ENCODE data around the gene BACH2.
"Not testable (repeated sequence)": the region's sequence is repeated elsewhere in the genome, so short reads cannot be mapped to it uniquely, and the experiment has no call there.

BACH2 gene

DNA sequence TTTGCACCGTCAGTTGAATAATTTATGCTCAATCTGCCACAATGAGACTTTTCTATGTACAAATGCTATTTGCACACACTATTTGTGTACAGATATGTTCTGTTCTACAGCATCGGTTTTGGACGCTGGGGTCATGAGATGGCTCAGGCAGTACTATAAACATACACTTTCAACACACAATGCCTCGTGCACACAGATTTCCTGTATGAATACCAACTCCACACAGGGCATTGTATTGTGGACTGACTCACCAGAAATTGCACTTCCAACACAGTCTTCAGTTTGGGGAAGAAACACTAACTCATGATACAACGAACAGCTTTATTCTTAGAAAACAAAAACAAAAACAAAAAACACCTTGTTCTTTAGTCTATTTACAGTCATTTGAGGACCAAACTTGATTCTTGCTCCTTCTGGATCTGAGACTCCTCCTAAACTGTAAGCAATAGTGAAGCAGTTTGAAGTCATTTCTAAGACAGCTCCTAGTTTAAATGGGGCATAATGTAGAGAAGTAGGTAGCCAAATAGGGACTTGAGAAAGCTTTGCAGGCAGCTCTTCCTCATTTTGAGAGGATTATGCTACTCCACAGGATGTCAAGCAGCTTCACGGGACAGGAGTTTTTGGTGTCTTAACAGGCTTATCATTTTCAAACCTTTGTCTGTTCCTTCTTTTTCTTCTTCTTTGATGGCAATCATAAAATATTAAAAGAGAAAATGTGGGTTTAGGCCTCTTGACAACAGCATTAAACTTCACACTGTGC lies 368.7 kb downstream of the BACH2 start:
- DNase-seq, result no peak

DNA sequence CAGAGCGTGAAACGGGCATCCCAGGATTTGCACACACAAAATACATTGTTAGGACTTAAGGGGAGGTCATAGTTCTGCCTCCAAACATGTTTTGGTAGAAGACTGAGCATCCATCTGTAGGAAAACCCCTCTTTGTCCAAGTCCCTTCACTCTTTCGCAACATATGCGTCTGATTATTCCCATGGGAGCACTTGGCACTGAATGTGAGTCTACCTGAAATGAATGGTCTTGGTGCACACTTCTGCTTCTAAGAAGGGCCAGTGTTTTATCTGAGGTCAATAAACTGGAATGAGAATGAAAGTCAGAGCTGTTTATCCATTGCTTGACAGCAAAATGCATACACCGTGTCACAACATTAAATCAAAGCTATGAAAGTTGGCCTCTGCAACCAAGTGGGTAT lies 369.4 kb downstream of the BACH2 start:
- no peak for DNase-seq

DNA sequence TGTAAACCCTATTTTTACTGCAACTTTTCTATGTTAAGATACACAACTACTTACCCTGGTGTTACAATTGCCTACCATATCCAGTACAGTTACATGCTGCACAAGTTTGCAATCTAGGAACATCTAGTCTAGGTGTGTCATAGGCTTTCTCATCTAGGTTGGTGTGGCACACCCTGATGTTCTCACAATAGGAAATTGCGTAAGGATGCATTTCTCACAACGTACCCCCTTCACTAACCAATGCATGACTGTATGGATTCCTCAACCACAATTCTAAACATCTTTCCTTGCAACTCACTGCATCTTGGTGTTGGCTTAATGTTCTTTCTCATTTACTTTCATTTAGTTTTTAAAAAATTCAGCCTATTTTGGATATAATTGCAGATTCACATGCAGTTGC lies 370.8 kb downstream of the BACH2 start:
- DNase-seq, result no peak

DNA sequence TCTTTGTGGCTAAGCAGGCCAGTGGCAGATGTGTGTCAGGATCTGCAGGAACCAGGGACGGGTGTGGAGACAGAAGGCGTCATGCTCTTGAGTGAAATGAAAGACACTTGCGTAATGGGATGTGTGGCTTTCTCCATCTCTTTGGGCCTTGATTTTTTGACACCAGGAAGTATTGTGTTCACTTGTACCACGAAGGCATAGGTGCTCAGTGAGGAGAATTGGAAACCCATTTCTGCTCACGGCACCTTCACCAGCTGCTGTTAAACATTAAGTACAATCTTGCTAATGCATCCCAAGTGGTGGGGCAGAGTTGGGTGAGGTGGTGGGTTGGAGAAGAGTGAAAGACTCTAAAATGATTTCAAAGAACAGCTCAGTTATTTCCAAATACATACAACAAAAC lies 372.4 kb downstream of the BACH2 start:
- no peak for DNase-seq

DNA sequence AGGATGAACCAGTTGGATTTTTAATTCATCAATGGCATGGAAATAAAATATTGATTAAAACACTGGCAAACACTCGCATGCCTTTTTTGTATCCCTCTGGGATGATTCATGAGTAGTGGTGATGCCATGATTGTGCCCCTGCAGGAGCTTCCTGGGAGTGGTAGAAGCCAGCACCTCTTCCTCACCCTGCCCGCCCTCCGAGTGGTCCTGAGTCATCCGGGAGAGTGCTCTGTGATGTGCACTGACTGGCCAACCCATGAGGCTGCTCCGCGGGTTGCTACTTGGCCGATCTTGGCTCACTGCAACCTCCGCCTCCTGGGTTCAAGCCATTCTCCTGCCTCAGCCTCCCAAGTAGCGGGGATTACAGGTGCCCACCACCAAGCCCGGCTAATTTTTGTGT lies 375.0 kb downstream of the BACH2 start:
- DNase-seq, result no peak

DNA sequence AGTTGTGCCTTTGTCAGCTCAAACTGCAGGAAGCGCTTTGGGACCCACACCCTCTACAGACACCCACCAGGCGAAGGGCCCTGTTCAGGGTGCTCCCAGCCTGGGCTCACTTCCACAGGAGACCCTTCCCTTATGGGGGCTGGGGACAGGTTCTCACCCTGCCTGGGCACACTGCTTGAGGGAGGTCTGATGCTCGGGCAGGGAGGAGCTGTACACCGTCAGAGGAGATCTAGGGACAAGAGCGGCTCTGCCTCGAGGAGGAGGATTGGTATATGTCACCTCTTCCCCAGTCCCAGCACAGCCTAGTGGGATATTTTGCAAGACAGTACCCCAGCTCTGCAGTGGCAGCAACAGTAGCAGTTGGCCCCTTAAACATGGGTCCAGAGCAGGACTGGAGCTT lies 375.4 kb downstream of the BACH2 start:
- DNase-seq, result no peak

DNA sequence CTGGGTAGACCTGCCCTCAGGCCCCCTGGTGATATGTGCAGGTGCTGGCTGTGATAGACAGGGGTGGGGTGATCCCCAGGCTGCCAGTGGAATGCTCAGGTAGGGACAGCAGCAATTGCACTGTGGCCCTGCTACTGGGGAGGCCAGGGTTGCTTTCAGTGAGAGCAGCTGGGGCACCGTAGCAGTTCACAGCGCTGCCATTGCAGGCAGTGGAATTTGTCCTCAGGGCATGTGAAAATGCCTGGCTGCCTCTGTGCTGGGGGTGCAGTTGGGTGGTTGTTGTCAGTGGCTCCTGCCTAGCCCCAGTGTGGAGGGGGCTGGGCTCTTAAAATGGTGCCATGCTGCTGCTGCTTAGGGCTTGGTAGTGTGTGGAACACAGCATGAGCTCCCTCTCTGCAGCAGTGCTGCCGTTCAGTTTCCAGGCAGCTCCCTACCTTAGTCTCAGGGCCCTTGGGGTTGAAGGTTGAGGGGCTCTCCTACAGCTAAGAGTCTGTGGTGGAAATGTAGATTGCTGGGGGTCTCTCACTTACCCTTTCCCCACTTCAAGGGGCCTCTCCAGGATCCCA lies 378.8 kb downstream of the BACH2 start:
- DNase-seq, result no peak

DNA sequence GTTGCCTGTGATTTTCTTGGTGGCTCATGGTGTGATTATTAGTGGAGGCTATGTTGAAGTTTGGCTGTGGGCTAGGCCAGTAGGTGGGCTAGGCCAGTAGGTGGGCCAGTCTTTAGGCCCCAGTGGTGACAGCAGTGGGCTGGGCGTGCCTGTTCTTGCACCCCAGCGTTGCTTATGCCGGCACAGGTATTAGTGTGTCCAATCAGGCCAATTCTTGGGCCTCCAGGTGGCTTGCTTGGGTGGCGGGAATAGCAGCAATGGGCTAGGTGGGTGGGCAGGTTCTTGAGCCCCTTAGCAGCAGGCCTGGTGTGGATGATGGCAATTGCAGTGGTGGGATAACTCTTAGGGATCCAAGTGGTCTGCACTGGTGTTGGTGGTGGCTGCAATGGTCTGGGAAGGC lies 379.4 kb downstream of the BACH2 start:
- no peak for DNase-seq

DNA sequence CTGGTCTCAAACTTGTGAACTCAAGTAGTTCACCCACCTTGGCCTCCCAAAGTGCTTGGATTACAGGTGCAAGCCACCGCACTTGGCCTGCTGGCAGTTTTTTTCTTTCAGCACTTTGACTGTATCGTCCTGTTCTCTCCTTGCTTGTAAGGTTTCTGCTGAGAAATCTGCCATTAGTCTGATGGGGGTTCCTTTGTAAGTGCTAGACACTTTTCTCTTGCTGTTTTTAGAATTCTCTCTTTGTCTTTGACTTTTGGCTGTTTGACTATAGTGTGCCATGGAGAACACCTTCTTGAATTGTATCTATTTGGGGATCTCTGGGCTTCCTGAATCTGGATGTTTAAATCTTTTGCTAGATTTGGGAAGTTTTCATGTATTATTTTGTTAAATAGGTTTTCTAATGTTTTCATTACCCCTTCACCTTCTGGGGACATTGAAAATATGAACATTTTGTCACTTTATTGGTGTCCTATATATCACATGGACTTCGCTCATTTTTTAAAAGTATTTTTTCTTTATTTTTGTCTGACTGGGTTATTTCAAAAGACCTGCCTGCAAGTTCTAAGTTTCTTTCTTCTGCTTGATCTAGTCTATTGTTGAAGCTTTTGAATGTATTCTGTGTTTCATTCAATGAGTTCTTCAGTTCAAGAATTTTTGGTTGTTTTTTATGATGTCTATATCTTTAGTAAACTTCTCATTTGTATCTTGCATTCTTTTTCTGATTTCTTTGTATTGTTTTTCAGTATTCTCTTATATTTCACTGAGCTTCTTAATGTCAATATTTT lies 380.3 kb downstream of the BACH2 start:
- no peak for DNase-seq

DNA sequence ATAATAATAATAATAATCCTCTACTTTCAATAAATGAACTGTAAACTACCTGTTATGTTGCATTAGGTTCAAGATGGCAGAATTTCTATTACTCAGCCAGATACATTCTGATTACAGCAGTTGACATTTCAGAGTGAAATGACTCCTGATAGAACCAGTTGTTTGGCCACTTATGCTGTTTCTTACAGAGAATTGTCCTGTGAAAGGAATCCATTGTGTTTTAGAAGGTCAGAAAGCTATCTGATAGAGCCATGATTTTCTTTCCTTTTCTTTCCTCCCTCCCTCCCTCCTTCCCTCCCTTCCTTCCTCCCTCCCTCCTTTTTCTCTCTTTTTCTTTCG lies 385.8 kb downstream of the BACH2 start:
- no peak for DNase-seq

DNA sequence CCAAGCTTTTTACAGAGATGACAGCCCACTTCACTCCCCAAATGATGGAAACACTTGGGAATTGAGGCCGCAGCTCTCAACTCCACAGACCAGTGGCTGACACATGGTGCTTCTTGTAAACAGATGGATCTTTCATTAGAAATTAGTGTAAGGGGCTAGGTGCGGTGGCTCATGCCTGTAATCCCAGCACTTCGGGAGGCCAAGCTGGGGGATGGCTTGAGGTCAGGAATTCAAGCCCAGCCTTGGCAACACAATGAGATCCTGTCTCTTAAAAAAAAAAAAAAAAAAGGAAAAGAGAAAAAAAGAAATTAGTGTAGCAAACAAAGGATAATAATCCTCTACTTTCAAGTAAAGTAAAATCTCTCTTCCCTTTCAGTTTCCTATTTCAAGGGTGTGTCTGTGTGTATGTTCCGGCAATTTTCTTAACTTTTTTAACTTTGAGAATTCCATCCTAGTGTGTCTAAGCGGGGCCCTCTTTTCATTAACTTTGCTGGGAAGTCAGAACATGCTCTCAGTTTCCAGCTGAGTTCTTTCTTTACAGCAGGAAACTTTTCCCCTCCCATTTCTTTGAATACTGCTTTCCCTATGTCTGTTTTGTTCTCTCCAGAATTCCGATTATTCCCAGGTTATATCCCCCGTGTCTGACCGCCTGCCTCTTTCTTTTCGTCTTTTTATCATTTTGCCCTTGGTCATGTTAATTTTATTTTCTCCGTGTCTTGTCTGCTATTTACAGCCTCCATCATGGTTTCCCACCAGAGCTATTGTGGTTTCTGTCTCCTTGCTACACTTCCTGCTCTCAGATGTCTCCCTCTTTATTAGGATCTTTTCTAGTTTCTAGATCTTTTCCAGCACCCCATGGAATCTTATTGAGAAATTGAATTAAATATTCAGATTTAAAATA lies 386.4 kb downstream of the BACH2 start:
- not testable (repeated sequence) for DNase-seq

DNA sequence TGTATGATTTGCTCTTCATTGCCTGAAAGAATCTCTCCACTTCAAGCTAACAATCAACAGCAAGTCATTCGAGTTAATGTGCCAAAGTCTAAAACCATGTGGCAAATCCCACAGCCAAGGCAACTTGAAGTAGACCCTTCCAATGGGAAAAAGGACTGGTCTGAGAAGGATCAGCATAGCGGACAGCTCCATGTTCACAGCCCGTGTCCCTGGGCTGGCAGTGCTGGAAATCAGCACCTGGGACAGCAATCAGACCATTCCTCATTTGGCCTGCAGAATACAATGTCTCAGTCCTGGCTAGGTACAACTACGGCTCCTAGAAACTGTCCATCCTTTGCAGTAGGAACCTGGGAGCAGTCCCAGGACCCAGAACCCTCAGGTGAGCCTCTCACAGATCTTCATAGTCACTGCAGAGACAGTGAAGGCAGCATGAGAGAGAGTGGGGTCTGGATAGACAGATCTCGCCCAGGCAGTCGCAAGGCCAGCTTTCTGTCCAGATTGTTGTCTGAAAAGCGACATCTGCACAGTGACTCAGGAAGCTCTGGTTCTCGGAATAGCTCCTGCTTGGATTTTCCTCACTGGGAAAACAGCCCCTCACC lies 401.3 kb downstream of the BACH2 start:
- DNase-seq, result no peak

DNA sequence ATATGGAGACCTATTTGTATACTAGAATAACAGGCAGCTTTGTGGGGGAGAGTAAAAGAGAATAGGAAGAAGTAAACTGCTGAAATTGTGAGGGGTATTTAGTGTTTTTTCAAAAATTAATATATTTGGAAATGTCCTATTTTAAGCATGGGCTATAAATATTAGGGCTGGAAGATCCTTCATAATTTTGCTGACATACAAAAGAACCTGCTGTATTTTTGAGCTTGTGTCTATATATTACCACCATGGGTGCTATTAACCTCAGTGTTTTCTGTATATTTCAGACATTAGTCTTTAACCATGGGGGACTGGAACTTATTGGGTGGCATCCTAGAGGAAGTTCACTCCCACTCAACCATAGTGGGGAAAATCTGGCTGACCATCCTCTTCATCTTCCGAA lies 402.5 kb downstream of the BACH2 start, which contains the start of gene GJA10:
GJA10 (plus strand) TSS at position 301 of the 400 bp plus-strand sequence; CDS start at position 301, 0 bp downstream.
- DNase-seq, result no peak

DNA sequence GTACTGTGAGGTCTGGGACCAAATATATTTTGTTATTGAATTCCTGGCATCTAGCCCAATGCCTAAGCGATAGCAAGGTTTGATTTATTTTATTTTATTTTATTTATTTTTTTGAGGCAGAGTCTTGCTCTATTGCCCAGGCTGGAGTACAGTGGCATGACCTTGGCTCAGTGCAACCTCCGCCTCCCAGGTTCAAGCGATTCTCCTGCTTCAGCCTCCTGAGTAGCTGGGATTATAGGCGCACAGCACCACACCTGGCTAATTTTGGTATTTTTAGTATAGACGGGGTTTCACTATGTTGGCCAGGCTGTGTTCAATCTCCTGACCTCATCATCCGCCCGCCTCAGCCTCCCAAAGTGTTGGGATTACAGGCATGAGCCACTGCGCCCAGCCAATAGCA lies 404.1 kb downstream of the BACH2 start:
- peak in 1 of 2 donors; percentile 3 for DNase-seq

DNA sequence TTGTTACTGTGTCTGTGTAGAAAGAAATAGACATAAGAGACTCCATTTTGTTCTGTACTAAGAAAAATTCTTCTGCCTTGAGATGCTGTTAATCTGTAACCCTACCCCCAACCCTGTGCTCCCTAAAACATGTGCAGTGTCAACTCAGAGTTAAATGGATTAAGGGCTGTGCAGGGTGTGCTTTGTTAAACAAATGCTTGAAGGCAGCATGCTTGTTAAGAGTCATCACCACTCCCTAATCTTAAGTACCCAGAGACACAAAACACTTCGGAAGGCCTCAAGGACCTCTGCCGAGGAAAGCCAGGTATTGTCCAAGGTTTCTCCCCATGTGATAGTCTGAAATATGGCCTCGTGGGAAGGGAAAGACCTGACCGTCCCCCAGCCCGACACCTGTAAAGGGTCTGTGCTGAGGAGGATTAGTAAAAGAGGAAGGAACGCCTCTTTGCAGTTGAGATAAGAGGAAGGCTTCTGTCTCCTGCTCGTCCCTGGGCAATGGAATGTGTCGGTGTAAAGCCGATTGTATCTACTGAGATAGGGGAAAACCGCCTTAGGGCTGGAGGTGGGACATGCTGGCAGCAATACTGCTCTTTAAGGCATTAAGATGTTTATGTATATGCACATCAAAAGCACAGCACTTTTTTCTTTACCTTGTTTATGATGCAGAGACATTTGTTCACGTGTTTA lies 405.7 kb downstream of the BACH2 start:
- DNase-seq, result not testable (repeated sequence)

DNA sequence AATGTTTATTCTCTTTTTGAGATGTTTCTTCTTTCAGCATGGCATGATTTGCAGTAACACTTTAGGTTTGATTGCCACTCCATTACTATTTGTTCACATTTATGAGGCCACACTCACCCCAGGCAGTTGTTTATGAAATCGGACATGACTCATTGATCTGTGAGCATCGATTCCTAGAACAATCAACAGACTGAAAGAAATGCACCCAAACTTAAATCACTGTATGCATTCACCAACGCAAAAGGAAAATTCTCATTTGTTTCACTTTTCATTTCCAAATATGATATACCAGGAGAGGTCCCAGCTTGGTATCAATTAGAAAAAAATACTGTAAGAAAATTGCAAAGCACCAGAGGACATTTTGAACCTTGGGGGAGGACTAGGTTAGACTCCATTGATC lies 407.8 kb downstream of the BACH2 start:
- no peak for DNase-seq

DNA sequence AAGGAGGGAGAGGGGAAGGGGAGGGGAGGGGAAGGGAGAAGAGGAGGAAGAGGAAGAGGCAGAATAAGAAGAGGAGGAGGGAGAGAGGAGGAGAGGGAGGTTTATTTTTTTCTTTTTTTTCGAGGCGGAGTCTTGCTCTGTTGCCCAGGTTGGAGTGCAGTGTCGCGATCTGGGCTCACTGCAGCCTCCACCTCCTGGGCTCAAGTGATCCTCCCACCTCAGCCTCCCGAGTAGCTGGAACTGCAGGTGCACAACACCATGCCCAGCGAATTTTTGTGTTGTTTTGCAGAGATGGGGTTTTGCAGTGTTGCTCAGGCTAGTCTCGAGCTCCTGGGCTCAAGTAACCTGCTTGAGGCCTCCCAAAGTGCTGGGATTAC lies 408.5 kb downstream of the BACH2 start:
- no peak for DNase-seq

DNA sequence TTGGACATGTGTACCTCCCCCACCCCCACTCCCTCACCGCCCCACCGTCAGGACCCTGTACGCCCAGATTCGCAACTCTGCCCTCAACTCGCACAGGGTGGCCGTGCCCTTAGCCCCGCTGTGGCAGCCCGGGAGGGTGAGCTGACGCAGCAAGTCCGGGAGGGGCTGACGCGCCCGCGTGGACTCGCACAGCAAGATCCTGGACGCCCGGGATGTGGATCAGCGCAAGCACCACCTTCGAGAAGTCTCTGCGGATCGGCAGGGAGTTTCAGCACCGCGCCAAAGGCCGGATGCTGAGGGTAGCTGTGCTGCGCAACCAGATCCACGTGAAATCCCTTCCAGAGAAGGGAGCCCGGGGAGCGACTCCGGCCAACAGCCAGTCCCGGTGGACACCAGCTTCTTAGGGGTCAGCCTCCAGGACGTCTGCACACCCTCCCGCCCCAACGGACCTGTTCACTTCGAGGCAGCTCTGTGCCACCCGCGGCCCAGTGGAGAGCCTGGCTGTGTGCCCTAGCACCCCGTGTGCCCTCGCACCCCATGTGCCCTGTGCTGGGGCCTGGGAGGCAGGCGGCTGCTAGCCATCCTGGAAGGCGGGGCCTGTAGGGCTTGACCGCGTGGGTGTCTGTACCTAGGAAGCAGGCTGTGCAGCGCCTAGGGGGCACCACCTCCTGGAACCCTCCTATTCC lies 409.0 kb downstream of the BACH2 start:
- no peak for DNase-seq

DNA sequence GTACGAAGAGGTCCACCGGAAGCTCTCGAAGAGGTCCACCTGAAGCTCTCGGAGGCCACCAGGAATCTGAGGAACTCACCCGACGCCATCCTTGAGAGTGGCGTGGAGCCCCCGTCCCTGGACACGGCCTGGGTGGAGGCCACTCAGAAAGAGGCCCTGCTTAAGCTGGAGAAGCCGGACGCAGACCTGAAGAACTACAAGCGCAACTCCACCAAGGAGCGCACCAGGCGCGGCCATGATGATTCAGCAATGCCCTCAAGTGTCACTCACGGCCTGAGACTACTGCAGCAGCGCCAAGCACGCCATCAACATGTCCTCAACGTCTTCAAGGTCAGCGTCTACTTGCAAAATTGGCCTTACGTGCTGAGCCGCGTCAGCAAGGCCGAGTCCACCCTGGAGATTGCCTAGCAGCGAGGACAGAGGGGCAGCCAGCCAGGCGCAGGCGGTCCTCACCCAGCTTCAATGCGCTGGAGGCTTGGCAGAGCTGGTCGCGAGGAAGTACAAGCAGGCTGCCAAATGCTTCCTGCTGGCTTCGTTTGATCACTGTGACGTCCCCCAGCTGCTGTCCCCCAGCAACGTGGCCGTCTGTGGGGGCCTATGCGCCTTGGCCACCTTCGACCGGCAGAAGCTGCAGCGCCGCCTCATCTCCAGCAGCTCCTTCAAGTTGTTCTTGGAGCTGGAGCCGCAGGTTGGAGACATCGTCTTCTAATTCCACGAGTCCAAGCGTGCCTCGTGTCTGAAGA lies 410.1 kb downstream of the BACH2 start:
- no peak for DNase-seq
